A549 (cell line): ENCODE data around the gene POLR2I. TPM values are rescaled to one million over a fixed set of nuclear protein-coding genes. Genes with fewer than 3 reads are reported as not detected.

Source experiments
- ATAC-seq, 2 experiments: fragments of 200-7000 bp in 1 of 2; fragments of >200 bp in 1 of 2; cut with Nextera tagmentation in 1 of 2; cut with Tn5 transposase in 1 of 2; 3 replicates each; pipeline versions ENCODE4 v1.8.0 to v1.9.1; 2018 to 2020; ENCODE audit warnings: mild to moderate bottlenecking in 1 of 2, moderate library complexity in 1 of 2
- CTCF ChIA-PET: fragments of 300-600 bp; sonication (Branson Sonifier 250); formaldehyde crosslinking; extraction: SDS; loops from one replicate; lab custom pipeline; 2021; ENCODE audit warnings: antibody characterized with exemption, inconsistent platforms; lab: Yijun Ruan, JAX
- POLR2A ChIA-PET: fragments of 350-600 bp; formaldehyde crosslinking; extraction: SDS; loops from one replicate; lab custom pipeline; 2021; ENCODE audit warnings: antibody characterized with exemption, inconsistent platforms; lab: Yijun Ruan, JAX
- DNase-seq, 2 experiments: peaks; one replicate each; pipeline versions ENCODE4 v3.0.0 to v3.0.0-alpha.2; 2011 to 2016; ENCODE audit warnings: low read depth in 1 of 2, low spot score in 1 of 2
- FAIRE-seq: peaks from 2 replicates; lab custom pipeline; 2011; peaks lifted over from hg19 to GRCh38; lab: Jason Lieb, UNC
- H3K27ac ChIP-seq, 2 experiments: fragments of >200 bp; sonication (Bioruptor Twin); formaldehyde crosslinking; 3 replicates each; pipeline ENCODE4 v1.5.1; 2016 to 2017
- H3K4me1 ChIP-seq: fragments of >200 bp; sonication (Bioruptor Twin); formaldehyde crosslinking; 3 replicates; pipeline ENCODE4 v1.6.1; 2016
- H3K4me2 ChIP-seq: fragments of >200 bp; sonication (Bioruptor Twin); formaldehyde crosslinking; 3 replicates; pipeline ENCODE4 v1.6.1; 2016
- H3K4me3 ChIP-seq: fragments of >200 bp; sonication (Bioruptor Twin); formaldehyde crosslinking; 3 replicates; pipeline ENCODE4 v1.5.1; 2016
- H3K9me3 ChIP-seq: fragments of >200 bp; sonication (Bioruptor Twin); formaldehyde crosslinking; 3 replicates; pipeline ENCODE4 v1.6.1; 2016
- ATOH8 ChIP-seq: fragments of 250-450 bp; sonication (Bioruptor Pico); IDR thresholded peaks from 2 replicates; pipeline ENCODE4 v1.5.0; 2020; ENCODE audit warnings: low read depth, mild to moderate bottlenecking, moderate library complexity
- CHD4 ChIP-seq: fragments of 200-600 bp; sonication (generic); IDR thresholded peaks from 2 replicates; pipeline ENCODE4 v1.6.1; 2016; ENCODE audit warnings: antibody characterized with exemption, mild to moderate bottlenecking, borderline replicate concordance
- EHMT2 ChIP-seq: fragments of 200-600 bp; sonication (generic); IDR thresholded peaks from 2 replicates; pipeline ENCODE4 v1.6.1; 2016; ENCODE audit warnings: antibody characterized with exemption, low read depth, mild to moderate bottlenecking, moderate library complexity
- ESRRA ChIP-seq: fragments of 150-350 bp; IDR thresholded peaks from 2 replicates; pipeline ENCODE4 v1.6.1; 2014; ENCODE audit warnings: mild to moderate bottlenecking, low read length, borderline replicate concordance
- FOSB ChIP-seq: fragments of 250-450 bp; sonication (Bioruptor Pico); IDR thresholded peaks from 2 replicates; pipeline ENCODE4 v1.5.0; 2020; ENCODE audit warnings: mild to moderate bottlenecking, moderate library complexity
- FOSL2 ChIP-seq, 2 experiments: fragments of 450-650 bp in 1 of 2; fragments of >200 bp in 1 of 2; sonication (Bioruptor Twin) in 1 of 2; formaldehyde crosslinking; IDR thresholded peaks; 2 replicates each; pipeline versions ENCODE4 v1.5.0 to v1.6.1; 2016 to 2020; ENCODE audit warnings: mild to moderate bottlenecking in 1 of 2, moderate library complexity in 1 of 2
- HDAC2 ChIP-seq: fragments of 200-600 bp; sonication (generic); IDR thresholded peaks from 2 replicates; pipeline ENCODE4 v1.6.1; 2016
- HOXB13 ChIP-seq: fragments of 250-450 bp; sonication (Bioruptor Pico); IDR thresholded peaks from 2 replicates; pipeline ENCODE4 v1.5.0; 2020; ENCODE audit warnings: low read depth, mild to moderate bottlenecking, moderate library complexity
- JUN ChIP-seq, 2 experiments: fragments of >200 bp; sonication (Bioruptor Twin); formaldehyde crosslinking; IDR thresholded peaks; 2 replicates in 1 of 2; 3 replicates in 1 of 2; pipeline ENCODE4 v1.6.1; 2016 to 2017
- MAZ ChIP-seq: fragments of 150-350 bp; IDR thresholded peaks from 2 replicates; pipeline ENCODE4 v1.6.1; 2014; ENCODE audit warnings: antibody characterized with exemption, low read depth, low read length, borderline replicate concordance
- MYC ChIP-seq: IDR thresholded peaks from 2 replicates; pipeline ENCODE4 v1.6.1; 2012; ENCODE audit warnings: mild to moderate bottlenecking, inconsistent platforms, low read length, improper control_type of control experiment, borderline replicate concordance
- NPAS2 ChIP-seq: fragments of 250-450 bp; sonication (Bioruptor Pico); IDR thresholded peaks from 2 replicates; pipeline ENCODE4 v1.8.0; 2022; ENCODE audit warnings: mild to moderate bottlenecking, moderate library complexity, borderline replicate concordance
- NR3C1 ChIP-seq: fragments of >200 bp; sonication (Bioruptor Twin); formaldehyde crosslinking; IDR thresholded peaks from 3 replicates; pipeline ENCODE4 v1.6.1; 2017
- POLR2AphosphoS2 ChIP-seq: conservative IDR thresholded peaks from 2 replicates; pipeline ENCODE4 v1.6.1; 2012; ENCODE audit warnings: low read length, improper control_type of control experiment, inconsistent platforms
- RCOR1 ChIP-seq: fragments of 150-350 bp; IDR thresholded peaks from 2 replicates; pipeline ENCODE4 v1.6.1; 2014; ENCODE audit warnings: antibody characterized with exemption, low read length, low read depth
- REST ChIP-seq: fragments of 200-600 bp; sonication (generic); IDR thresholded peaks from 2 replicates; pipeline ENCODE4 v1.6.1; 2016; ENCODE audit warnings: antibody characterized with exemption, mild to moderate bottlenecking, moderate library complexity
- RFX5 ChIP-seq: fragments of 450-650 bp; IDR thresholded peaks from 2 replicates; pipeline ENCODE4 v1.7.1; 2014; ENCODE audit warnings: antibody characterized with exemption, mild to moderate bottlenecking, moderate library complexity
- TFCP2L1 ChIP-seq: fragments of 250-450 bp; sonication (Bioruptor Pico); IDR thresholded peaks from 2 replicates; pipeline ENCODE4 v1.5.0; 2021; ENCODE audit warnings: mild to moderate bottlenecking
- USF2 ChIP-seq: fragments of 450-650 bp; IDR thresholded peaks from 2 replicates; pipeline ENCODE4 v1.6.1; 2014; ENCODE audit warnings: antibody characterized with exemption
- ZFP36 ChIP-seq: fragments of 450-650 bp; IDR thresholded peaks from 2 replicates; pipeline ENCODE4 v1.6.1; 2014; ENCODE audit warnings: borderline replicate concordance; ENCODE audit not compliant: partially characterized antibody
- ZNF302 ChIP-seq: fragments of 250-450 bp; sonication (Bioruptor Pico); IDR thresholded peaks from 2 replicates; pipeline ENCODE4 v1.9.0; 2021; ENCODE audit warnings: inconsistent platforms, mild to moderate bottlenecking, moderate library complexity
- WGBS: methylation state at CpG from one replicate; pipeline ENCODE4 v1.1.6; 2017; ENCODE audit errors: missing lambda C conversion rate; 5-methylcytosine and 5-hydroxymethylcytosine counted together
- polyA plus RNA-seq, 4 experiments: library from polyadenylated mRNA; depleted of rRNA in 3 of 4; stranded (reverse); fragments of >200 nt; fragmentation: RNase III in 1 of 4; extraction: RNeasy Plus Mini Kit Qiagen cat#74134 plus additional on column Dnase treatment in 1 of 4; gene quantifications; 2 replicates in 3 of 4; 3 replicates in 1 of 4; pipeline ENCODE4 v1.2.3, GENCODE V29; 2011 to 2017
- TF ChIP-seq, protein P1 (sequence below): IDR thresholded peaks from 2 replicates; pipeline ENCODE4 v1.6.1; 2012; ENCODE audit warnings: low read depth, borderline replicate concordance
- TF ChIP-seq, protein P2 (sequence below): fragments of 250-450 bp; sonication (Bioruptor Pico); IDR thresholded peaks from 2 replicates; pipeline ENCODE4 v1.5.0; 2021; ENCODE audit warnings: mild to moderate bottlenecking, moderate library complexity, borderline replicate concordance

Gene POLR2I
- polyA plus RNA-seq, 2 of the 4 experiments (the other 2 are of a cell fraction), result 123 to 277 TPM

DNA sequence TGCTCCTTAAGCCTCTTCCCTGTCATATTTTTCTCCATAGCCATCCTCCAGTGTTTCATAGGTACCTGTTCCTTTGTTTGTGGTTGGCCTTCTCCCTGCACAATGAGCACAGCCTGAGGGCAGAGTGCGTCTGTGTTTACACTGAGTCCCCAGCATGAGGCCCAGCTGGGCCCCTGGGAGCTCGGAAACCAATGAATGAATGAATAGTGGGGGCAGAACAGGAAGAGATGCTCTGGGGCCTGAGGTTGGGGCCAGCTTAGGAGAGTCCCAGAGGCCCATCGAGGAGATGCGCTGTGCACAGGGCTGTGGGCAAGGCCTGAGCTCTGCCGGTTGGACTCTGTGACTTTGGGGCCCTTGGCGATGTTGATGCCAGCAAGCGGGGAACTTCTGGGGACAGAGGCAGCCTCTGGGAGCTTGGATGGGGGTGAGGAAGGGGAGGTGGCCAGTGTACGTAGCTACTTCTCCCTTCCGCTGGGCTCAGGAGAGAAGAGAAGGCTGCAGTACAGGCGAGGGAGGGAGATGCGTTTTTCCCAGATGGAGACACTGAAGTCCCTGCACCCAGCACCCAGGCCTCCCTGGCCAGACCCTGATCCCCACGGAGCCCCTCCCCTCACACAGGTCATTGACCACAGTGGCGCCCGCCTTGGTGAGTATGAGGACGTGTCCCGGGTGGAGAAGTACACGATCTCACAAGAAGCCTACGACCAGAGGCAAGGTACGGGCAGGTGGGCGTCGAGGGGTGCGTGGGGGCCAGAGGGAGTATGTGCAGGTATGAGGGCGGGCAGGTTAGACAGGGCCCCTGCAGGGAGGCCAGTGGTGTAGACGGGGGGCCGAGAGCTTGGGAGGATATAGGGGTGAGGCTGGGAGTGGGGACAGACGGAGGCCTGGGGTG is 5.7 kb upstream of the POLR2I start:
- CTCF ChIA-PET, result interaction anchor here (0.5 to 6.5 kb wide), 9 partner anchors 8 to 1611 kb away, joined by 3 to 82 read pairs (median 4); no protein-coding TSS in a partner anchor
- POLR2A ChIA-PET, result interaction anchor here (1.4 kb wide), 1 partner anchor 8 kb away, joined by 6 read pairs; no protein-coding TSS in a partner anchor
- no peak overlapping the region for H3K27ac ChIP-seq
- DNase-seq (no peak), FAIRE-seq (no peak), ATAC-seq (no peak)
- peaks cover 16% of the 10 kb centered on the region for H3K4me1 ChIP-seq
- TF ChIP-seq FOSB (CRISPR knock-in tag) (no peak), HDAC2 (no peak), USF2 (no peak), FOSL2 (IDR thresholded peaks at IDR 0.05) (no peak), FOSL2 (CRISPR knock-in tag; IDR thresholded peaks at IDR 0.05) (no peak), ATOH8 (CRISPR knock-in tag) (no peak), MAZ (no peak), EHMT2 (no peak), RFX5 (no peak), ESRRA (no peak), NPAS2 (CRISPR knock-in tag) (no peak), REST (no peak), TFCP2L1 (CRISPR knock-in tag) (no peak), JUN (IDR thresholded peaks at IDR 0.05) (no peak), ZNF302 (CRISPR knock-in tag) (no peak), CHD4 (no peak), POLR2AphosphoS2 (no peak), HOXB13 (CRISPR knock-in tag) (no peak), RCOR1 (no peak)
- TF ChIP-seq, protein P1, sequence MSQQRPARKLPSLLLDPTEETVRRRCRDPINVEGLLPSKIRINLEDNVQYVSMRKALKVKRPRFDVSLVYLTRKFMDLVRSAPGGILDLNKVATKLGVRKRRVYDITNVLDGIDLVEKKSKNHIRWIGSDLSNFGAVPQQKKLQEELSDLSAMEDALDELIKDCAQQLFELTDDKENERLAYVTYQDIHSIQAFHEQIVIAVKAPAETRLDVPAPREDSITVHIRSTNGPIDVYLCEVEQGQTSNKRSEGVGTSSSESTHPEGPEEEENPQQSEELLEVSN, result no peak
- no peaks in the 10 kb centered on the region for H3K9me3 ChIP-seq
- H3K4me2 ChIP-seq, result no peak overlapping the region
- no peak overlapping the region for H3K4me3 ChIP-seq
- 86% methylated on average over 26 of the region's 26 CpGs for WGBS

- no peak for DNase-seq
These were observed 1.6 kb upstream of the POLR2I start for GRCh38 chr19:36116344-36116637.

More at GRCh38 chr19:36116344-36116637, 1.6 kb upstream of the POLR2I start:
- peak overlapping the region; percentile 82 for H3K4me2 ChIP-seq
- peak overlapping the region; percentile 75 for H3K4me3 ChIP-seq
- peaks cover 25% of the 10 kb centered on the region for H3K4me1 ChIP-seq
- peak overlapping the region; percentile 82 to 91 for H3K27ac ChIP-seq
- ChIA-PET CTCF (interaction anchor here (0.7 to 6.5 kb wide), 8 partner anchors 12 to 193 kb away, joined by 3 to 82 read pairs (median 5); partner anchors contain the start of gene CAPNS1), POLR2A (interaction anchor here (1.0 to 3.4 kb wide), 5 partner anchors 12 to 61 kb away, joined by 4 to 65 read pairs (median 8); partner anchors contain the start of genes CAPNS1, THAP8 and WDR62)
- ATAC-seq, result no peak
- TF ChIP-seq ZFP36, result peak; percentile 78
- no peak for TF ChIP-seq FOSL2 (IDR thresholded peaks at IDR 0.05)
- no peak for TF ChIP-seq FOSL2 (CRISPR knock-in tag; IDR thresholded peaks at IDR 0.05)
- no peak for TF ChIP-seq MYC
- no peak for TF ChIP-seq MAZ
- no peak for TF ChIP-seq ESRRA
- no peak for TF ChIP-seq HOXB13 (CRISPR knock-in tag)
- TF ChIP-seq NR3C1, result no peak
- TF ChIP-seq, protein P2, sequence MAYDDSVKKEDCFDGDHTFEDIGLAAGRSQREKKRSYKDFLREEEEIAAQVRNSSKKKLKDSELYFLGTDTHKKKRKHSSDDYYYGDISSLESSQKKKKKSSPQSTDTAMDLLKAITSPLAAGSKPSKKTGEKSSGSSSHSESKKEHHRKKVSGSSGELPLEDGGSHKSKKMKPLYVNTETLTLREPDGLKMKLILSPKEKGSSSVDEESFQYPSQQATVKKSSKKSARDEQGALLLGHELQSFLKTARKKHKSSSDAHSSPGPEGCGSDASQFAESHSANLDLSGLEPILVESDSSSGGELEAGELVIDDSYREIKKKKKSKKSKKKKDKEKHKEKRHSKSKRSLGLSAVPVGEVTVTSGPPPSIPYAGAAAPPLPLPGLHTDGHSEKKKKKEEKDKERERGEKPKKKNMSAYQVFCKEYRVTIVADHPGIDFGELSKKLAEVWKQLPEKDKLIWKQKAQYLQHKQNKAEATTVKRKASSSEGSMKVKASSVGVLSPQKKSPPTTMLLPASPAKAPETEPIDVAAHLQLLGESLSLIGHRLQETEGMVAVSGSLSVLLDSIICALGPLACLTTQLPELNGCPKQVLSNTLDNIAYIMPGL (CRISPR knock-in tag), result no peak
- peak; percentile 28 for FAIRE-seq
- H3K9me3 ChIP-seq, result no peaks in the 10 kb centered on the region
- 95% methylated on average over 1 of the region's 1 CpG for WGBS
